Duodenal mucosa (tissue), 2 donors: ENCODE results near the gene NLRC3.

ENCODE experiments used
- H3K27ac ChIP-seq: one replicate; pipeline ENCODE4 v1.7.0; 2013; ENCODE audit warnings: low read depth, low read length
- H3K27me3 ChIP-seq, 2 donors: one replicate each; pipeline ENCODE4 v1.7.0; 2013; ENCODE audit warnings: low read length in 2 of 2, control low read depth in 1 of 2; ENCODE audit not compliant: insufficient read depth in 2 of 2, control insufficient read depth in 1 of 2
- H3K36me3 ChIP-seq, 2 donors: one replicate each; pipeline ENCODE4 v1.7.0; 2013; ENCODE audit warnings: low read length in 2 of 2, control low read depth in 1 of 2; ENCODE audit not compliant: insufficient read depth in 2 of 2, control insufficient read depth in 1 of 2
- H3K4me1 ChIP-seq, 2 donors: one replicate each; pipeline ENCODE4 v1.7.0; 2013; ENCODE audit warnings: low read length in 2 of 2, control low read depth in 1 of 2; ENCODE audit not compliant: insufficient read depth in 2 of 2, control insufficient read depth in 1 of 2
- H3K4me3 ChIP-seq, 2 donors: one replicate each; pipeline ENCODE4 v1.7.0; 2013; ENCODE audit warnings: low read length in 2 of 2, low read depth in 1 of 2
- H3K9ac ChIP-seq, 2 donors: one replicate each; pipeline ENCODE4 v1.7.0; 2013; ENCODE audit warnings: low read length in 2 of 2, low read depth in 1 of 2
- H3K9me3 ChIP-seq, 2 donors: one replicate each; pipeline ENCODE4 v1.7.0; 2013; ENCODE audit warnings: low read length in 2 of 2, control low read depth in 1 of 2; ENCODE audit not compliant: control insufficient read depth in 1 of 2

Gene NLRC3

GRCh38 chr16:3590736-3591435 lies 13.7 kb upstream of the NLRC3 start:
- Histone ChIP-seq H3K27ac (no peak overlapping the region), H3K4me3 (no peak overlapping the region), H3K4me1 (no peaks in the 10 kb centered on the region), H3K27me3 (no peaks in the 10 kb centered on the region), H3K9me3 (no peaks in the 10 kb centered on the region), H3K36me3 (peaks cover 12 to 27% of the 10 kb centered on the region in 2 donors), H3K9ac (no peak overlapping the region)

DNA sequence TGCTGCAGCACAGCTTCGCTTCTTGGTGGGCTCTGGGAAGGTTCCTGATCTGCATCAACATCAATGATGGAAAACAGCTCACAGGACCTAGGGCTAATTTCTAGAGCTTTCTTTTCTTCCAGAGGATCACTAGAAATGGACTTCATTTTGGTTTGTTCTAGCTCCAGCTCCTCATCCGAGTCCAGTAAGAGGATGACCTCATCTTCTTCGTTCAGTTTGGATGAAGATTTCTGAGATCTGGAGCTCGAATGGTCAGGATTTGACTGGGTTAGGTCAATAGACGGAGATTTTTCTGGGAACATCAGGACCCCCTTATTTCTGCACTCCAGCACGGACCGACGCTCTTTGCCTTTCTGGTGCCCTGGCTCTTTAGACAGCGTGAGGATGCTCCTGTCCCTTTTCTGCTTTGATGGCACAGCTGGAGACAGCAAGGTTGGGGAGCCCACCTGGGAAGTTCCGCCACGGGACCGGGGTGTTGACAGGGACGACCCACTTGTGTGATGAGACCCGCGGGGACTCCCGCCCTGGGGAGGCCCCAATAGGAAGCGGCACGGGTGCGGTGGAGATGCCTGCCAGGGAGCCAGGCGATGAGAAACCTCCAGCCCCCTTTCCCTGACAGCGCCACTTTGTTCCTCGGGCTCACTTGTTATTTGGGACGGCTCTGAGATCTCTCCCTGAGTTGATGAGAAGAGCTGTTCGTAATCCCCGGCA lies 12.9 kb upstream of the NLRC3 start:
- peaks cover 12 to 21% of the 10 kb centered on the region in 2 donors for H3K36me3 ChIP-seq
- H3K27me3 ChIP-seq: no peaks in the 10 kb centered on the region
- H3K9ac ChIP-seq: no peak overlapping the region
- H3K27ac ChIP-seq: no peak overlapping the region
- no peaks in the 10 kb centered on the region for H3K9me3 ChIP-seq
- no peak overlapping the region for H3K4me3 ChIP-seq
- no peaks in the 10 kb centered on the region for H3K4me1 ChIP-seq

- H3K27me3 ChIP-seq: no peaks in the 10 kb centered on the region
- H3K36me3 ChIP-seq: peaks cover 11 to 16% of the 10 kb centered on the region in 2 donors
- H3K4me3 ChIP-seq: no peak overlapping the region
- H3K27ac ChIP-seq: no peak overlapping the region
- no peaks in the 10 kb centered on the region for H3K4me1 ChIP-seq
- H3K9me3 ChIP-seq: no peaks in the 10 kb centered on the region
- H3K9ac ChIP-seq: no peak overlapping the region
Measured at GRCh38 chr16:3589441-3589921, 12.3 kb upstream of the NLRC3 start.

- no peak overlapping the region for H3K4me3 ChIP-seq
- H3K9ac ChIP-seq: no peak overlapping the region
- H3K9me3 ChIP-seq: no peaks in the 10 kb centered on the region
- no peaks in the 10 kb centered on the region for H3K27me3 ChIP-seq
- H3K36me3 ChIP-seq: peaks cover 6 to 19% of the 10 kb centered on the region in 2 donors
- H3K4me1 ChIP-seq: no peaks in the 10 kb centered on the region
- H3K27ac ChIP-seq: no peak overlapping the region
Measured at GRCh38 chr16:3589001-3589400, 11.8 kb upstream of the NLRC3 start.

- Histone ChIP-seq H3K9me3 (no peaks in the 10 kb centered on the region), H3K4me3 (no peak overlapping the region), H3K27ac (no peak overlapping the region), H3K36me3 (peaks cover 6 to 19% of the 10 kb centered on the region in 2 donors), H3K27me3 (no peaks in the 10 kb centered on the region), H3K4me1 (no peaks in the 10 kb centered on the region), H3K9ac (no peak overlapping the region)
Measured at GRCh38 chr16:3587547-3588110, 10.4 kb upstream of the NLRC3 start.

GRCh38 chr16:3584412-3584811 lies 7.2 kb upstream of the NLRC3 start:
- no peaks in the 10 kb centered on the region for H3K4me1 ChIP-seq
- no peaks in the 10 kb centered on the region for H3K9me3 ChIP-seq
- no peak overlapping the region for H3K4me3 ChIP-seq
- H3K27ac ChIP-seq: no peak overlapping the region
- H3K36me3 ChIP-seq: peaks cover 6 to 13% of the 10 kb centered on the region in 2 donors
- no peaks in the 10 kb centered on the region for H3K27me3 ChIP-seq
- H3K9ac ChIP-seq: no peak overlapping the region

DNA sequence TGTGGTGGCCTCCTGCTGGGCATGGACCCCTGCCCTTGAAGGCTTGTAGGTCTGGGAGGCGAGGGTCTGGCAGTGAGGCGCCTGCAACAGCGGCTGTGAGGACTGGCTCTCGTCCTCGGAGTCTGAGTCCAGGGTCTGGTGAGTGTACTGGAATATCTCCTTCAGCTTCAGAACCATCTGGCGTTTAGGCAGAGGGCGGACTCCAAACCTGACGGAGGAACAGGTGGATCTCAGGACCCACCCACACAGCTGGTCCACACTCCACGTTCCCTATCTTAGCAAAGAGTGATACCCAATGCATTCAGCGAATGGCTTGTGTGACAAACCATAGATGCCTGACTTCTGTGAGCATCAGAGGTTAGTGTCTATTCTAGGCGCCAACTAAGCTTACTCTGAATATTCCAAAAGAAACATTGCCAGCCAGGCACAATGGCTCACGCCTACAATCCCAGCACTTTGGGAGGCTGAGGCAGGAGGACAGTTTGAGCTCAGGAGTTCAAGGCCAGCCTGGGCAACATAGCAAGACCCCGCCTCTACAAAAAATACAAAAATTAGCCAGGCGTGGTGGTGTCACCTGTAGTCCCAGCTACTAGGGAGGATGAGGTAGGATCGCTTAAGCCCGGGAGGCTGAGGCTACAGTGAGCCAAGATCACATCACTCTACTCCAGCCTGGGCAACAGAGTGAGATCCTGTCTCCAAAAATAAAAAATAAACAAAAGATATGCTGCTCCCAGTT lies 6.3 kb upstream of the NLRC3 start:
- H3K27ac ChIP-seq: no peak overlapping the region
- H3K4me1 ChIP-seq: peaks cover 0 to 4% of the 10 kb centered on the region in 2 donors
- H3K4me3 ChIP-seq: no peak overlapping the region
- peaks cover 3 to 10% of the 10 kb centered on the region in 2 donors for H3K36me3 ChIP-seq
- no peaks in the 10 kb centered on the region for H3K9me3 ChIP-seq
- H3K9ac ChIP-seq: no peak overlapping the region
- no peaks in the 10 kb centered on the region for H3K27me3 ChIP-seq

DNA sequence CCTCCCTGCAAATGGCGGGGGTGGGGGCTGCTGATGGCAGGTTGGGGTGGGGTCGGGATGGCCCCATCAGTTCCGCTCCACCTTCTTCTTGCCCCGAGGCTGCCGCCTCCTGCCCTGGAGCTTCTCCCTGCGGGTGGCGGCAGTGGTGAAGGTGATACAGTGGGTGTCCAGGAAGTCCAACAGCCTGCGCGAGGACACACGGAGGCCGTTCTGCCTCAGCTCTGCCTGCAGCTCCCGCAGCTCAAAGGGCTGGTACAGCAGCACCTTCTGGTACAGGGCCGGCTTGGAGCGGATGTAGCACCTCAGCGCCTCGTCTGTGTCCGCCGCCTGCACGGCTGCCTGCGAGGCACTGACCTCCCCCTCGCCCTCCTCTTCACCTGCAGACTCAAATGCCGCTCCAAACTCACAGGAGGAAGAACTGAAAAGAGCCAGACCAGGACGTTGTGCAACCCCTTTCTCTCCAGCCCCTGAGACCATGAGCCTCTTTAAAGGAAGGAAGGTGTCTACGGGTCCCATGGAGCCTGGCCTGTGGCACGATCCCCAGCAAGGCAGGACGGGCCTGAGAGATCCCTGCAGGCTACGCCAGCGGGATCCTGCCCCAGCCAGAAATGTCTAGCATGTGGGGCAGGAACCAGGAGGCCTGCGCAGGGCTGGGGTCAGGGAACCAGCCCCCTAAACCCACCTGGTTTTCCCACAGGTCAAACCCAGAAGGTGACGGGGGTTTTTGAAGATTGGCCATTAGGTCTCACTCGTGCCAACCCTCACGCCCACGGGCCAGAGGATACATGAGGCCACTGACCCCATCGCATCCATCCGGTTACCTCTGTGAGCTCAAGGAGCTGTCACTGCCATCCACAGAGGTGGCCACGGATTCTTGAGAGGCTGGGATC lies 5.3 kb upstream of the NLRC3 start:
- Histone ChIP-seq H3K36me3 (peaks cover 0 to 6% of the 10 kb centered on the region in 2 donors), H3K4me1 (peaks cover 3 to 10% of the 10 kb centered on the region in 2 donors), H3K9me3 (no peaks in the 10 kb centered on the region), H3K27me3 (no peaks in the 10 kb centered on the region), H3K27ac (no peak overlapping the region), H3K9ac (no peak overlapping the region), H3K4me3 (no peak overlapping the region)

DNA sequence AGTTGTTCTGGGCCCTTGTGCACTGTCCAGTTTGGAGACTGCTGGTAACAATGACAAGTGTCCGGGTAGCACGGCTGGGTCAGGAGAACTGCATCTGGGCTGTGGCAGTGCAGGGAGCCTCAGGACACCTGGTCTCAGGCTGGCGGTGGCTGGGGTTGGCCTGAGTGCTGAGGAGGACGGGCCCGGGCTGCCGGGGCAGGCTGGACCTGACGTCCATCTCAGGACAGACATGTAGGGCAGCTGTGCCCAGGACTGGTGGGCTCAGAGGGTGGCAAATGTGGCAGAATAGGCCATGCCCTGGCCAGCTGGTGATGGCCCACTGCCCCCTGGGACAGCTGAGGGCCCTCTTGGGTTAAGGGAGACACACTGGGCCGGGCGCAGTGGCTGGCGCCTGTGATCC lies 4.2 kb upstream of the NLRC3 start:
- H3K27ac ChIP-seq: no peak overlapping the region
- no peaks in the 10 kb centered on the region for H3K27me3 ChIP-seq
- H3K9ac ChIP-seq: no peak overlapping the region
- peaks cover 0 to 4% of the 10 kb centered on the region in 2 donors for H3K36me3 ChIP-seq
- no peak overlapping the region for H3K4me3 ChIP-seq
- H3K4me1 ChIP-seq: peaks cover 3 to 10% of the 10 kb centered on the region in 2 donors
- no peaks in the 10 kb centered on the region for H3K9me3 ChIP-seq
